Heart right ventricle (tissue), 16 donors: ENCODE data around the gene LIF. TPM values are rescaled to one million over a fixed set of nuclear protein-coding genes. Genes with fewer than 3 reads are reported as not detected.

Source experiments
- ATAC-seq, 8 donors: fragments of 200-7000 bp; cut with Tn5 transposase; one replicate each; pipeline ENCODE4 v1.9.1; 2020; ENCODE audit warnings: mild to moderate bottlenecking in 8 of 8, moderate library complexity in 8 of 8, moderate number of reproducible peaks in 1 of 8
- DNase-seq, 2 donors: peaks; one replicate each; pipeline ENCODE4 v3.0.0-alpha.2; 2020
- H3K27ac ChIP-seq, 10 donors: fragments of 200-600 bp; sonication (generic) in 2 of 10; one replicate each; pipeline versions ENCODE4 v1.5.0 to v1.8.0; 2020 to 2022; ENCODE audit warnings: mild to moderate bottlenecking in 3 of 10
- H3K27me3 ChIP-seq, 7 donors: fragments of 200-600 bp; one replicate each; pipeline ENCODE4 v1.8.0; 2021 to 2022; ENCODE audit warnings: mild to moderate bottlenecking in 2 of 7
- H3K36me3 ChIP-seq, 9 donors: fragments of 200-600 bp; sonication (generic) in 1 of 9; one replicate each; pipeline versions ENCODE4 v1.5.0 to v1.8.0; 2020 to 2022; ENCODE audit warnings: mild to moderate bottlenecking in 2 of 9
- H3K4me1 ChIP-seq, 9 donors: fragments of 200-600 bp; sonication (generic) in 1 of 9; one replicate each; pipeline versions ENCODE4 v1.5.0 to v1.8.0; 2020 to 2022; ENCODE audit warnings: mild to moderate bottlenecking in 4 of 9
- H3K4me3 ChIP-seq, 10 donors: fragments of 200-600 bp; sonication (generic) in 2 of 10; one replicate each; pipeline versions ENCODE4 v1.5.0 to v1.8.0; 2020 to 2022; ENCODE audit warnings: mild to moderate bottlenecking in 7 of 10, moderate library complexity in 2 of 10
- H3K9me3 ChIP-seq, 11 donors: fragments of 200-600 bp in 10 of 11; sonication (generic) in 2 of 11; one replicate each; pipeline versions ENCODE4 v1.5.0 to v1.8.0; 2013 to 2022; ENCODE audit warnings: mild to moderate bottlenecking in 2 of 11, control low read depth in 1 of 11, moderate library complexity in 1 of 11
- WGBS, 2 donors: extraction: QIAGEN DNeasy Blood & Tissue Kit; methylation state at CpG; one replicate each; pipeline ENCODE4 v1.1.7; 2013; ENCODE audit warnings: inconsistent platforms in 1 of 2; 5-methylcytosine and 5-hydroxymethylcytosine counted together
- intact Hi-C, 10 donors: fragments of 100-400 bp; cut with DNase I; formaldehyde crosslinking; loops; one replicate each; pipeline versions ENCODE4 v1.11.1 to v1.14.2; 2022
- polyA plus RNA-seq, 2 donors: library from polyadenylated mRNA; stranded (reverse); fragments of 200-250 nt; gene quantifications; one replicate each; pipeline ENCODE4 v1.2.3, GENCODE V29; 2013
- total RNA-seq, 10 donors: library from RNA; stranded (reverse); fragmentation: NEBNext Ultra II Directional in 3 of 10; extraction: Animal tissue kit (Norgen Biotek cat#: 25700) in 3 of 10; gene quantifications; one replicate each; pipeline versions ENCODE4 v1.2.1 to v1.2.4, GENCODE V29; 2021 to 2023
- TF ChIP-seq, protein P1 (sequence below), 9 donors: fragments of 200-600 bp; sonication (generic) in 2 of 9; IDR thresholded peaks; one replicate each; pipeline versions ENCODE4 v1.5.0 to v1.8.0; 2021 to 2022; ENCODE audit warnings: antibody characterized with exemption in 9 of 9, mild to moderate bottlenecking in 5 of 9, moderate library complexity in 1 of 9
- donor health status: Arrhythmogenic right ventricular cardiomyopathy.
- donor health status: ischemic (EF 13 %, LVEDD 7.1; RV severe dilation, severe dysfunction).
- donor health status: healthy with polysubstance abuse.
- donor health status: DM: no; HTN: yes; CAD: no.
- donor health status: DM: no; HTN: no; CAD: no.
- donor health status: ischemic (EF 25% LVEDD 6.9; RV normal size, moderate dysfunction).
- donor health status: ischemic (EF 25% LVEDD 5.7; RV mildly dilated, moderate dysfunction).
- donor health status: healthy.
- donor health status: DM: yes; HTN: yes; CAD: no.
- donor health status: Ischemic cardiomyopathy.
- donor health status: ischemic (EF 35%, LVEDD 5.7; RV mildly dilated, moderate dysfunction).
- donor health status: nonischemic (EF 11% LVEDD 7.7; RV severe dilation, severe dysfunction).
- donor health status: DM: yes; HTN: yes; CAD: no.
- donor health status: PGD.
- donor health status: ischemic (EF 29% LVEDD 5.4; RV normal size, mild dysfunction).
- donor health status: nonischemic (EF 23%, LVEDD 6.1; RV moderate dilation, normal function).

LIF gene
- total and polyA plus RNA-seq, 12 donors, result 0.17 to 8.8 (median 0.53) TPM

DNA sequence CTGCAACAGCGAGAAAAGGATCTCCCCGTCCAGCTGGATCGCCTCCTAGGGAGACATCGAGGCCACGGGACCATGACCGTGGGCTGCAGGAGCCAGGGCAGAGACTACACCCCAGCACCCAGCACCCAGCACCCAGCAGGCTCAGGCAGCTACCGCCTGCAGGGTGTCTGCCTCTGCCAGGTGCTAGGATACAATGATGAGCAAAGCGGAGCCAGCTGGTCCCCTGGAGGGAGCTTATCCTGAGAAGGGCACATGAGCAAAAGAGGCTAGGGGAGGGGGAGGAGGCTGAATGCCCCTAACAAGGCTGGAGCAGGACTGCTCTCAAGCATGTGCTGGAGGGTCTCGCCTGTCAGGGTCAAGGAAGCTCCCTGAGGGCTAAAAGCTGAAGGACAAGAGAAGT lies 47.5 kb upstream of the LIF start:
- intact Hi-C loops, result no loop called here

DNA sequence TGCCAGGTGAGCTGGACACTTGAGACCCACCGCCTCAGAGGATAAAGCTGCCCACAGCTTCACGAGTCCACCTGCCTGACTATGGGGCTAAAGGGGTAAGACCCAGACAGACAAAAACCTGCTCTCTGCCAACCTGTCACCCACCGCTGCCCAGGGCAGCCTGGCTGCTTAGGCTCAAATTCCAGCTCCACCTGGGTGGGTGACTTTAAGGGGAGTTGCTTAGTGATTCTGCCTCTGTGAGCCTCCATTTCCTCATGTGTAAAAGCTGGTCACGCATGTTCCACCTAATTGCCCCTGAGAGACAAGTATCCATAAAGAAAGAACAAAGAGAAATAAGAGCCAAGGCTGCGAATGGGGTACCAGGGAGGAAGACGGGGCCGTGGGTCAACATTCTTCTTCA lies 46.5 kb upstream of the LIF start:
- Histone ChIP-seq H3K4me3 (no peak overlapping the region), H3K27ac (peak overlapping the region in 4 of 10 donors; percentile 93 to 98 (median 94)), H3K4me1 (peaks cover 17 to 43% (median 35%) of the 10 kb centered on the region in 9 donors), H3K9me3 (no peaks in the 10 kb centered on the region), H3K36me3 (peaks cover 0 to 68% (median 20%) of the 10 kb centered on the region in 9 donors), H3K27me3 (no peaks in the 10 kb centered on the region)
- WGBS, 2 donors, result 94 to 96% methylated on average over 7 of the region's 7 CpGs
- intact Hi-C loops, result no loop called here
- TF ChIP-seq, protein P1, sequence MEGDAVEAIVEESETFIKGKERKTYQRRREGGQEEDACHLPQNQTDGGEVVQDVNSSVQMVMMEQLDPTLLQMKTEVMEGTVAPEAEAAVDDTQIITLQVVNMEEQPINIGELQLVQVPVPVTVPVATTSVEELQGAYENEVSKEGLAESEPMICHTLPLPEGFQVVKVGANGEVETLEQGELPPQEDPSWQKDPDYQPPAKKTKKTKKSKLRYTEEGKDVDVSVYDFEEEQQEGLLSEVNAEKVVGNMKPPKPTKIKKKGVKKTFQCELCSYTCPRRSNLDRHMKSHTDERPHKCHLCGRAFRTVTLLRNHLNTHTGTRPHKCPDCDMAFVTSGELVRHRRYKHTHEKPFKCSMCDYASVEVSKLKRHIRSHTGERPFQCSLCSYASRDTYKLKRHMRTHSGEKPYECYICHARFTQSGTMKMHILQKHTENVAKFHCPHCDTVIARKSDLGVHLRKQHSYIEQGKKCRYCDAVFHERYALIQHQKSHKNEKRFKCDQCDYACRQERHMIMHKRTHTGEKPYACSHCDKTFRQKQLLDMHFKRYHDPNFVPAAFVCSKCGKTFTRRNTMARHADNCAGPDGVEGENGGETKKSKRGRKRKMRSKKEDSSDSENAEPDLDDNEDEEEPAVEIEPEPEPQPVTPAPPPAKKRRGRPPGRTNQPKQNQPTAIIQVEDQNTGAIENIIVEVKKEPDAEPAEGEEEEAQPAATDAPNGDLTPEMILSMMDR (IDR thresholded peaks at IDR 0.05), result no peak
- ATAC-seq (no peak), DNase-seq (no peak)

More for the DNA sequence above, 47.5 kb upstream of the LIF start:
- TF ChIP-seq, protein P1 (IDR thresholded peaks at IDR 0.05), result no peak
- DNase-seq (no peak), ATAC-seq (no peak)
- WGBS, 2 donors, result 97% methylated on average over 9 of the region's 9 CpGs
- no peaks in the 10 kb centered on the region for H3K9me3 ChIP-seq
- H3K4me3 ChIP-seq, result no peak overlapping the region
- peaks cover 0 to 78% (median 22%) of the 10 kb centered on the region in 9 donors for H3K36me3 ChIP-seq
- peaks cover 17 to 43% (median 32%) of the 10 kb centered on the region in 9 donors for H3K4me1 ChIP-seq
- no peak overlapping the region for H3K27ac ChIP-seq
- H3K27me3 ChIP-seq, result no peaks in the 10 kb centered on the region

DNA sequence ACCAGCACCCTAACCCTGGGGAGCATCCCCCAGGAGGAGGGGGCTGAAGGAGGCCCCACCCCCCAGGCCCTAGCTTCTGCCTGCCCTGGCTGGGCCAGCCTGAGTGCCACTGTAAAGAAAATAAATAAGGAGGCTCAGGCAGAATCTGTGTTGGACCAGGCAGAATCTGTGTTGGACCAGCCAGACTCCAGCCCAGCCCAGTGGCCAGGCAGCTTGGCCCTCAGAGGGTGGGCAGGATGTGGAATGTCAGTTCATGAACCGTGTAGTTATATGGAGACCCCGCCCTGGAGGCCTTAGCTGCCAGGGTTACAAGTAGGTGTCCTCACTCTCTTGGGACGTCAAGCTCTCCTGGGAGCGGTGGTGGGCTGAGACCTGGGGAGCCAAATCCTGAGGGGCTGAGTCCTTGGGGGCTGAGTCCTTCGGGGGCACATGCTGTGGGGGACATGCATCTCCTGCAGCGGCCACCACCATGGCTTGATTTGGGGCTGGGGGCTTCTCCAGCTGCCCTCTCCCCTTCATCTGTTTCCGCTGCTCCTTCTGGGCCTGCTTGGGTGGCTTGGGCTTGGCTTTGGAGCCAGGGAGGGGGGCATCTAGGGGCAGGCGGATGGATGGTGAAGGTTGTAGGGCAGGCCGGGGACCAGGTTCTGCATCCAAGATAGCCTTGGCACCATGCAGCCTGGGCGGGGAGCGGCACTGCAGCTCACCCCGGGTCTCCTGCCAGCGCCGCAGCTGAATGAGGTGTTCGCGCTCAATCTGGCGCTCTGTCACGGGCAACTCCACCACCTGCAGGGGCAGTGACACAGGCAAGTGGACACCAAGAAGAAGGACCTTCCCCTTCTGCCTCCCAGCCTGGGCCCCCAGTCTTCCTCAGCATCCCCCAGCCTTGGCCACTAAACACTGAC lies 45.8 kb upstream of the LIF start:
- Histone ChIP-seq H3K27me3 (no peaks in the 10 kb centered on the region), H3K4me1 (peaks cover 17 to 44% (median 39%) of the 10 kb centered on the region in 9 donors), H3K27ac (peak overlapping the region; percentile 83 to 98 (median 93)), H3K36me3 (peaks cover 0 to 61% (median 20%) of the 10 kb centered on the region in 9 donors), H3K4me3 (no peak overlapping the region), H3K9me3 (no peaks in the 10 kb centered on the region)
- 91 to 93% methylated on average over 18 of the region's 18 CpGs for WGBS, 2 donors
- ATAC-seq (no peak), DNase-seq (no peak)
- intact Hi-C loops, result no loop called here
- TF ChIP-seq, protein P1 (IDR thresholded peaks at IDR 0.05), result no peak

DNA sequence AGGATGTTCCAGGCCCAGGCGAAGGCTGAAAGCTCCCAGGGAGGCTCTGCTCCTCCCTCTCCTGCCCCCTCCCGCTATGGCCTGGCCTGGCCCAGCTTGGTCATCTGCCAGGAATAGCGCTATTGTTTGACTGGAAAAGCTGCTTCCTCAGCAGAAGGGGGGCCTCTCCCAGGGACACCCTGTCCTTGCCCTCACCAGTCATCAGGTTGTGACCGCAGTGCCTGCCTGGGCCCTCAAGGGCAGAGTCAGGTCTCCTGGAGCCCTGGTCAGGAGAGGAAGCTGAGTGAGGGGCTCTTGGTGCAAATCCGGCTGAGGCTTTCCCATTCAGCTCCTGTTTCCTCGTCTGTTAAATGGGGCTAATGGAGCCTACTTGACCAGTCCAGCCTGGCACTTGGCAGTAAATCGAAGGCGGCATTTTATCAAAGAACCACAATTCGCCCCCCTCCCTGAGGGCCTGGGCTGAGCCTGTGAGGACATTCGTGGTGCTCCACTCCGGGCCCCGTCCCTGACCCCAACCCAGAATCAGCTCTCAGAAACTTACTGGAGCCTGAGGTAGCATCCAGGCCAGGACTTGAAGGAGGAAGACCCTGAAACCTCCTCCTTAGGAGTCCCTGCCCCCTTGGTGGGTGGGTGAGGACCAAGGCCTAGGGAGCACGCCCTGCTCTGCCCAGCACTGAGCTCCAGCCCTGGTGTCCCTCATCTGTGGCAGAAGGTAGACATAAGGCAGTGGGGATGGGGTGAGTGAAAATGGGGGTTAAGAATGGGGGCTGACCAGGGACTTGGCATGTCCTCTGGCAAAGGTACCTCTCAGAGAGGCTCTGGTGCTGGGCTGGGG lies 44.7 kb upstream of the LIF start:
- H3K4me1 ChIP-seq, result peaks cover 17 to 49% (median 39%) of the 10 kb centered on the region in 9 donors
- H3K36me3 ChIP-seq, result peaks cover 0 to 51% (median 20%) of the 10 kb centered on the region in 9 donors
- no peak overlapping the region for H3K4me3 ChIP-seq
- intact Hi-C loops, result loop anchor here in 2 of 10 donors (2.0 kb wide), 1 partner anchor 14 kb away; no protein-coding TSS in a partner anchor
- TF ChIP-seq, protein P1 (IDR thresholded peaks at IDR 0.05), result no peak
- peak; percentile 22 to 67 (median 54) for ATAC-seq
- peak; percentile 84 to 94 for DNase-seq
- H3K27me3 ChIP-seq, result no peaks in the 10 kb centered on the region
- H3K9me3 ChIP-seq, result no peaks in the 10 kb centered on the region
- peak overlapping the region; percentile 83 to 98 (median 93) for H3K27ac ChIP-seq
- 48 to 58% methylated on average over 13 of the region's 13 CpGs for WGBS, 2 donors
